Right forelimb (tissue), 1 donor: Measurements from ENCODE around the gene SF3B3.
"Not testable (repeated sequence)": the region's sequence is repeated elsewhere in the genome, so short reads cannot be mapped to it uniquely, and the experiment has no call there.

Experiments
- DNase-seq: peaks from one replicate; pipeline ENCODE4 v3.0.0-alpha.2; 2018

Gene SF3B3

GRCh38 chr16:70569752-70570151, 46.1 kb downstream of the SF3B3 start:
- no peak for DNase-seq

- DNase-seq: no peak
Measured at GRCh38 chr16:70570967-70571570, 47.5 kb downstream of the SF3B3 start.

DNA sequence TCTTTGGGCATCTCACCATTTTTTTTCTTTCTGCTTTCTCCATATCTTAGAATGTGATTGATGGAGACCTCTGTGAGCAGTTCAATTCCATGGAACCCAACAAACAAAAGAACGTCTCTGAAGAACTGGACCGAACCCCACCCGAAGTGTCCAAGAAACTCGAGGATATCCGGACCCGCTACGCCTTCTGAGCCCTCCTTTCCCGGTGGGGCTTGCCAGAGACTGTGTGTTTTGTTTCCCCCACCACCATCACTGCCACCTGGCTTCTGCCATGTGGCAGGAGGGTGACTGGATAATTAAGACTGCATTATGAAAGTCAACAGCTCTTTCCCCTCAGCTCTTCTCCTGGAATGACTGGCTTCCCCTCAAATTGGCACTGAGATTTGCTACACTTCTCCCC, 48.0 kb downstream of the SF3B3 start:
- no peak for DNase-seq

DNA sequence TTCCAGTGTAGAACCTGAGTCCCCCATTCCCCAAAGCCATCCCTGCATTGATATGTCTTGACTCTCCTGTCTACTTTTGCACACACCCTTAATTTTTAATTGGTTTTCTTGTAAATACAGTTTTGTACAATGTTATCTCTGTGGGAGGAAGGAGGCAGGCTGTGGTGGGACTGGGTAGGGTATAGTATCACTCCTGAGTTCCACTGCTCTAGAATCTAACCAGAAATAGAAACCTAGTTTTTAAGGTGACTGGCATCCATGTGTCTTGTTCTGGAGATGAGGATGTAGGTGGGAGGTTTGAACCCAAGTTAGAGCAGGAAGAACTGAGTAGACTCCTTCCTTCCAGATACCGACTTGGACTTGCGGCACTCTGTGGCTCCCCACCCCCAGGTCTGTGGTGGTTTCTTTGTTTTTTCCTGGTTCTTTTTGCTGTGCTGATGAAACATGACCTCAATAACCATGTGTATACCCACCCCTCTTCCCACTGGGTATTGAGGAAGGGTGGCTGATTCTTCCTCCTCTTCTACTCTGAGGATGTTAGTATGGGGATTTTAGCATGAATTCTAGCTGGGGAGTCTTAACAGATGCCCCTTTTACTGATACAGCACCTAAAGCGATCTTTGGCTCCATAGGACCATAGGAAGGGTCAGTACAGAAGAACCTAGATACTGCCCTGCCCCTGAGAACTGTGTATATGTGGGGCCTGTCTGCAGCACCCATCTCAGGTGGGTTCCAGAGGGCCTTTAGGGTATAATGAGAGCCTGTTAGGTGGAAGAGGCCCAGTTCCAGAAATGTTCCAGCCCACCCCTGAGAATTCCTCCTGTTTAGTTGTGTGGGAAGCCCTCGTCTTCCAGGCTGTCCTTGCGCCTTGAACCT, 48.7 kb downstream of the SF3B3 start:
- DNase-seq: no peak

DNA sequence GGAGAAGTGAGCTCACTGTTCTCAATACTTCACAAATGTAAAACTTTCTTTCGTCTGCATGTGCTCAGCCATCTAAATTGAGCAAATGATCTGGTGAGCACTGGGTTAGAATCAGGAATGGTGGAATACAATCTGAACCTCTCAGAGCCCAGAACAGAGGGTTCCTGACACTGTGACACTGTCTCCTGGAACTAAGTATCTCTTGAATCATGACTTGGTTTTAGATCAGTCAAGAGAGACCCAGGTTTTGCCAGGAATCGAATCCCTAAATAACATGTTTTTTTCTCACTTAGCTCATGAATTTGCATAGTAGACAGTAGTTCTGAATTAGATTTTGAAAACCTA, 49.3 kb downstream of the SF3B3 start:
- no peak for DNase-seq

DNA sequence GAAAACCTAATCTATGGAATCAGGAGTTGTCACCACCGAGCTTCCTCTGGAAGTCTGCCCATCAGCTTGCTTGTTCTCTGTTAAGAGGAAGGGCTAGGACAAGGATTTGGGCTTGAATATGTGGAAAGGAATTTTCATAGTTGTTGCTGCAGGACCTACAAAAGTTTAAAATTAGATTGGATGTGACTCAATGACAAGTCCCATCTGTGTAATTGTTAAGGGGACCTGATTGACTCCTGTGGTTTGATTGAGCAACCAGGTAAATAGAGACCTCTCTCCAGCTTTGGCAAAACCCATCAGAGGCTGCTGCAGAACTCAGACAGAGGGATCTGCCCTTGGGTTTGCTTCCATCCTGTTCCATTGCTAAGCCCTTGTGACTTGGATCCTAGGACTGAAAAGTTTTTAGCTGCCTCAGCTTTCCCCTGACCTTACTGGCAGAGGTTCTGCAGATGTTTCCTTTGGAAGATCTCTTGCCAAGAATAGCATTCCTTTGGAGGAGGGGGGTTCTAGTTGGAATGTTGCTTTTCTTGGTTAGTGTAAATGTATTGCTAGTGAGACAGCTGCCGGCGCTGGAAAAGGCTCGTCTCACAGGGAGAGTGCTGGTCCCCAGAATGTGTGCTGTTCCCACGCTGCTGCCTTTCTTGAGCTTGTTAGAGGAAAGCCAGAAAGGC, 50.0 kb downstream of the SF3B3 start:
- DNase-seq: peak; percentile 65

DNA sequence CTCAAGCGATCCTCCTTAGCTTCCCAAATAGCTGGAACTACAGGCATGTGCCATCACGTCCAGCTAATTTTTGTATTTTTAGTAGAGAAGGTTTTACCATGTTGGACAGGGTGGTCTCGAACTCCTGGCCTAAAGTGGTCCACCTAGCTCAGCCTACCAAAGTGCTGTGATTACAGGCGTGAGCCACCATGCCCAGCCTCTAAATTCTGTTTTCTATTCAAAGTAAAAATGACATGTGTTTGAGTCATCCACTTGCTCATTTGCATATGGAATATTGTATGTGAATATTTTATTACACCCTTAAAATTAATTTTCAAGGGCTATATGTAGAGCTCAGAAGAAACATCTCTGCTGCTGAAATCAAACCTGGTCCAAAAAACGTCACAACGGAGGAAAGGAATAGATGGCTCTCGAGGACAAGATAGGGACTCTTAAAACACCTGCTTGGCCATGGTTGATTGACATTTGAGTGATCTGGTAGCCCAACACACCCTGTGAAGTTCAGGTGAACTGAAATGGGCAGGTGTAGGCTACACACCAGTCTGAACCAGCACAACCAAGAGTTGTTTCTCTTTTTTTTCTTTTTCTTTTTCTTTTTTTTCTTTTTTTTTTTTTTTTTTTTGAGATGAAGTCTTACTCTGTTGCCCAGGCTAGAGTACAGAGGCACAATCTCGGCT, 51.1 kb downstream of the SF3B3 start:
- DNase-seq: no peak

DNA sequence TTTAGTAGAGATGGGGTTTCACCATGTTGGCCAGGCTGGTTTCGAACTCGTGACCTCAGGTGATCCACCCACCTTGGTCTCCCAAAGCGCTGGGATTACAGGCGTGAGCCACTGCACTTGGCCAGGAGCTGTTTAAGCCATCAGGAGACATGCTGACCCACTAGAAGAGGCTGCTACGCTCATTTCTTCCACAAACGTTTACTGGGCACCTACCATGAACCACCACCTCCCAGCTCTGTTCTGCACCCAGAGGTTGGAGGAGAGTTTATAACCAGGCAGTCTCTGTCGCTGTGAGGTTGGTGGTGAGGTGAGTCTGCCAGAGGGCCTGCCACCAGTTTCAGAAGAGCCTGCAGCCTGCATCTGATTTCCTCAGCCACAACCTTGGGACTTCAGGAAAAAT, 51.8 kb downstream of the SF3B3 start:
- no peak for DNase-seq

- no peak for DNase-seq
Measured at GRCh38 chr16:70576431-70577255, 53.0 kb downstream of the SF3B3 start.

DNA sequence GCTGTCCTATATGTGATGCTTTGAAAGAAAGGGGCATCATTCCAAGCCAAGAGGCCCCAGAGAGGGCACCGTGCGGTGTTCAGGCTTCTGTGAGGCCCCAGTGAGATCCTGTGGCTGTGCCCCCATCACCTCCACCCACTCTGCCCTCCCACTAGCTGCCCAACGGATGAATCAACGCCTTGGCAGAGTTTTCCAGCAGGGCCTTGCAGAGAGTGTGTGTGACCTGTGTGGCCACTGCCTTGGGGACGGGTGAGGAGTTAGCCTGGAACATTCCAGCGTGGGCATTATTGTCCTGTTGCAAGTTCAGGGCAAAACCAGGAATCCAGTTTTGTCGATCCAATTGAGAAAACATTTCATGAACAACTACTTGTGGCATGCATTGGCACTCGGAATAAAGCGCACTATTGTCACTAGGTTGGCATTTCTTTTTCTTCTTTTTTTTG, 53.7 kb downstream of the SF3B3 start:
- DNase-seq: no peak

- DNase-seq: no peak
Measured at GRCh38 chr16:70578035-70578434, 54.4 kb downstream of the SF3B3 start.

DNA sequence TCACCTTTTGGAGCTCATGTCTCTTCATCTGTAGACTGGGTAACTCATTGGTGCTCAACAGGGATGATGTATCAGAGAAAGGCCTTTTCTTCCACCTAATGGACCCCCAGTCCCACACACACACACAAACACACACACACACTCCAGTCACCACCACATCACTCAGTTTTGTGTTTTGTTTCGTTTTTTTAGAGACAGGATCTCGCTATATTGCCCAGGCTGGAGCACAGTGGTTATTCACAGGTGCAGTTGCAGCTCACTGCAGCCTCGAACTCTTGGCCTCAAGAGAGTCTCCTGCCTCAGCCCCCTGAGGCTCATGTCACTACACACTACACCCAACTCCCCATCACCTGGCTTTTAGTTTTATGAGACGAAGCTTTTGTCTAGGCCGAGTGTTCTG, 55.6 kb downstream of the SF3B3 start:
- no peak for DNase-seq

DNA sequence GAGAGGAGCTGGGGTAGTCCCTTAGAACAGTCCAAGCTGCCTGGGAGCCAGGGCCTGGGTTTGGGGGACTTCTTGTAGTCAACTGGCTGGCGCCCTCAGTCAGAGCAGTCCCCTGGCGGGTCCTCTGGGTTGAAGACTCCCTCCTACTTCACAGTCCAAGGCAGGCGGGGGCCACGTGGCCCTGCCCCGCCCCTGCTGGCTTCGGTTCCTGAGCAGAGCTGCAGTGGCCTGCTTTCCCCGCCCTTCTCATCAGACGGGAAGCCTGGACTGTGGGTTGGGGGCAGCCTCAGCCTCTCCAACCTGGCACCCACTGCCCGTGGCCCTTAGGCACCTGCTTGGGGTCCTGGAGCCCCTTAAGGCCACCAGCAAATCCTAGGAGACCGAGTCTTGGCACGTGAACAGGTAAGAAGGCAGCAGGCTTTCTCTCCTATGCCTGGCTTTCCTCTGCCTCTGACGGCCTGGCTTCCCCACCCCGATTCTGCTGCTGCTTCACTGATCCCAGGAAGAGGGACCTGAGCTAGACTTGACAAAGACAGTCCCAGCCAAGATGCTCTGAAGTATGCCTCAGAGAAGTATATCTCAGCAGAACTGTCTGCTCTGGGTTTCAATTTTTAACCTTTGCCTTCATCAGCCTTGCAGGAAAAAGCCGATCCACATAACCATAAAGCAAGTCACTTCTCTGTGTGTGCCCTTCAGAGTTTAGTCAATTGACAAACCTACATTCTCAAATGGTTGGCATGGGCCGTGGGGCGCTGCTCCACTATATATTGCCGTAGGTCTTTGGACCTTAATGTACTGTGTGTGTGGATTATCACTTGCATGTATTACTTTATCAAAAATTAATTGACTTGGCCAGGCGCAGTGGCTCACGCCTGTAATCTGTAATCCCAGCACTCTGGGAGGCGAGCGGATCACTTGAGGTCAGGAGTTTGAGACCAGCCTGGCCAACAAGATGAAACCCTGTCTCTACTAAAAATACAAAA, 56.3 kb downstream of the SF3B3 start:
- peak; percentile 73 for DNase-seq

DNA sequence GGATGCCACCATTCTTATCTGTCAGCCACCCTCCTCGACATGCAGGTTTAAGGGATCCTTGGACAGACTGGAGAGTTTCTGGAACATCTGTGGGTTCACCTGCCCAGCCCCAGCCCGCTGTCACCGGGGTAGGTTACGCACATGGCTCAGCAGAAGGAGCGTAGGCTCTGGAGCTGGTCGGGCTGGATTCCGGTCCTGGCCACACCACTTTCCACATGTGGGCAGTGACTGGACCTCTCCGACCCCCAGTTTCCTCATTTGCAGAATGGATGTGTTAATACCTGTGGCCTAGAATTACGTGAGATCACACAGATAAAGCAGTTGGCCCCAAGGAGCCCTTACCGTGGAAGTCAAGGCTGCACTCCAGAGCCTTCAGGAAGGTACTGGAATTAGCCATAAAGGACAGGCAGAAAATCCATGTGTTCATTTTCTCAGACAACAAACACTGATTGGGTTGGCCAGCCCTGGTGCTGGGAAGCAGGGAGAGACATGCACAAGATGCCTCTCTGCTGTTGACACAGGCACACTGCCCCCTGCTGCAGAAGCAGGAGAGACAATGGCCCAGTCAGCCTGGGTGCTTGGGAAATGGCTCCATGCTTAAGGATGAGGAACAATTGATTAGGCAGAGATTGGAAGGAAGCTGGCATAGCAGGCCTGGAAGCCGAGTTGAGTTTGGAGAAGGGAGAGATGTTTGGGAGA, 58.8 kb downstream of the SF3B3 start:
- DNase-seq: no peak

- DNase-seq: no peak
Measured at GRCh38 chr16:70586731-70587130, 63.1 kb downstream of the SF3B3 start.

- no peak for DNase-seq
Measured at GRCh38 chr16:70588565-70588964, 64.9 kb downstream of the SF3B3 start.

DNA sequence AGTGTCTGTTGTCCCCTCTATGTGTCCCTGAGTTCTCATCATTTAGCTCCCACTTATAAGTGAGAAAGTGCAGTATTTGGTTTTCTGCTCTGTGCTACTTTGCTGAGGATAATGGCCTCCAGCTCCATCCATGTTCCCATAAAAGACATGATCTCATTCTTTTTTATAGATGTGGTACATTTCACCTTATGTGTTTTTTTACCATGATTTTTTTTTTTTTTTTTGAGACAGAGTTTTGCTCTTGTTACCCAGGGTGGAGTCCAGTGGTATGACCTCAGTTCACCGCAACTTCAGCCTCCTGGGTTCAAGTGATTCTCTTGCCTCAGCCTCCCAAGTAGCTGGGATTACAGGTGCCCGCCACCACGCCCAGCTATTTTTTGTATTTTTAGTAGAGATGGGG, 65.8 kb downstream of the SF3B3 start:
- DNase-seq: not testable (repeated sequence)

- DNase-seq: peak; percentile 80
Measured at GRCh38 chr16:70589998-70590471, 66.4 kb downstream of the SF3B3 start.

- DNase-seq: no peak
Measured at GRCh38 chr16:70590722-70591415, 67.3 kb downstream of the SF3B3 start.

GRCh38 chr16:70591615-70592014, 68.0 kb downstream of the SF3B3 start:
- no peak for DNase-seq
